GM18909 (cell line): ENCODE results near the gene LRP1B.

Experiments used
- ATAC-seq: cut with Tn5 transposase; IDR thresholded peaks from one replicate; pipeline ENCODE4 v1.9.1; 2021; ENCODE audit warnings: mild to moderate bottlenecking; ENCODE audit not compliant: unreplicated experiment, poor library complexity

The LRP1B gene

DNA sequence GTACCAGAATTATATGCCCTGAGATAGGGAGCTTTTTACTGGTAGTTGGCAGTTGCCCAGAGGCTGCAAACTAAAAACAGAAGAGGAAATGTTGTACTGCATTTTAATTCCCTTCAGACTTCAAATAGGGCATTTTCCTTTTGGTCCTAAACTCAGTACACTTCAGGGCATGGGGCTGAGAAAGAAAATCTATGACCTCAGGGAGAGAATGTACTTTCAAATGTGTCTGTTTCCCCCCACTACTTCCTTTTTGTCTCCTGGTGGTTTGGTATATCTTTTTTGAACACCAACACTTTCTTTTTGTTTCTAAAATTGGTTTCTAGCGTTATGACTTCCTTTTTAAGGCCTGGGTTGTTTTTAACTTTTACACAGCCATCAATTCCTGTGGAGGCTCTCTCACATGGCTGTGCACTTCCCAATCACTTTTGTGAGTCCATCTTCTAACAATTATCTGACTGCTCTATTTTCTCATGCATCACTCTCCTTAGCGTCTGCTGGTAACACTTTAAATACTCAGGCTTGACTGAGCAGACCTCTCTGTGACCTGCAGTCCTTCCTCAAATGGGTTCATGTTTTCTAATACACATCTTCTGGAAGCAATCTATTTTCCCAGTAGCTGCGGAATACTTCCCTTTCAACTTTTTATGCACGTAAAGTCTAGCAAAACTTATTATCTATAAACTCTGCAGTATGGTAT lies 596.0 kb downstream of the LRP1B start:
- ATAC-seq, result peak; percentile 87

DNA sequence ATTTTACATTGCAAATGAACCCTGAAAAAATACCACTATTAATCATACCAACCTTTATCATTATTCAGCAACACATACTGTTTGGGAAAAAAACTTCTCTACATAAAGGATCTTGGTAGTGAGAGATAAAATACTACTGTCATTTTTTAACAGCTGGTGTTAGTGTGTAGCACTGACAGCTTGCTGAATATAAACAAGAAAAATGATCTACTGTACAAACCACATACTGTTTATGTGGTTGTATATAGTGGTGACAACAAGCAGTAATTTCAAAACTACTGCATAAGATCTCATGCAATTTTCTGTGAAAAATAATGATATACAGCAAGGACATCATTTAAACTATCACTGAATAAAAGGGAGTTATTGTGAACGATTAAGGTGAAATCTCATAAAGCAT lies 601.2 kb downstream of the LRP1B start:
- no peak for ATAC-seq

DNA sequence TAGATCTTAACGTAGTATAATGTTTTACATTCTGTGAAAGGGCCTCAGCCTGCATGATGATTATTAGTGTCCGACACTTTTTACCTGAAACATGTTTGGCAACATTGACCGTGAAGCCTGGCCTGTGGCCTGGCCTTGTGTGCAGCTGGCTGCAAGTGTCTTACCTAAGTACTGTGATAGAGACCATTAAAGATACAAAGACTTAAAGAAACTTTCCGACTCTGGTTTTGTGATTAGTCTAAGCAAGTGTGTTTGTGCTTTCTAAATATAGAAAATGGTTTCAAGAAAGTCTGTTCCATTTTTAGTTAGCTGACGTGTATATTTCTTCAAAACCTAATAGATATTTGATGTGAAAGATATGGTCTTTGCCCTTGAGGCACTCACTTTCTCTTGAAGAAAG lies 601.8 kb downstream of the LRP1B start:
- ATAC-seq, result peak; percentile 66

DNA sequence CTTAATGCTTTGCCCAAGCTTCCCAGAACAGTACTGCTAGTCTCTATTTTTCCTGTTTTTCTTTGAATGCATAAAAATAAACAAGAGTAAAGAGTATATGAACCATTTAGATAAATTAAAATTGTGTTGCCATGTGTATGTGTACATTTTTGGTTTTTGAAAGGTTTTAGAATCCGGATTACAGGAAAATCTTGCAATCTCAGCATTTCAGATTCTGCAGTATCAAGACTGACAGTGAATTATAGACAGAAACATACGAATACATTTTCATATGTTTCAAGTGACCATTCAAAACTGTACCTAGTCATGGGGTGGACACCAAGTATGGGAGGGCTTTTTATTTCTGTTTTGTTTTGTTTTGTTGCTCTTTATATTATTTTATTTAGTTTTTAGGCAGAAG lies 604.1 kb downstream of the LRP1B start:
- no peak for ATAC-seq

DNA sequence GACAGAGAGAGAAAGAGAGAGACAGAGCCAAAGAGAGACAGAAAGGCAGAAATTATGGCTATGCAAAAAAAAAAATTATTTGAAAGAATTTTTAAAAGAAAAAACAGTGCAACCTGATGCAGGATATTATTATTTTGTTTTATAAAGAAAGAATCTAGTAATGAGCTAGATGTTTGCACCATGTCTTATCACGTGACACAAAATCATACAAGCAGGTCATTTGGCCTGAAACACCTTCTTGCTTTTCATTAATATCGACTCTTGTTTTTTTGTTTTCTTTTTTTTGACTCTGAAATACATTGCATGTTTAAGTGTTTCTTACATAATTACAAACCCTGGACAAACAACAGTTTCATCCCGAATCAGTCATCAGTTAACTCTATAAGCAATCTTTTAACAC lies 606.0 kb downstream of the LRP1B start:
- ATAC-seq, result no peak

DNA sequence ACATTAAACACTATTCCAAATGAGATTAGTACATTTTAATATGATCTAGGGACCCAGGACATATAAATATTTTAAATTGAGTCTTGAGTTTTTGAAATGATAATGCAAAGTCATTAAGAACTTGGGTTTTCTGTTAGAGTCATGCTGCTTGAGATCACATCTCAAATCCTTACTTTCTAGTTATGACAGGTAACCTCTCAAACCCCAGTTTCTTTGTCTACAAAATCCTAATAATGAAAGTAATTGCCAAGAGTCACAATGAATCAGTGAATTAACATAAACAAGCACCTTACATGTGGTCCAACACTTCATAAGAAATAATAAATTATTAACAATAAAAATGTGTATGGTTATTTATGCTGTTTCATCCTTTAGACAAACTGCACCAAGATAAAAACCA lies 607.6 kb downstream of the LRP1B start:
- no peak for ATAC-seq

DNA sequence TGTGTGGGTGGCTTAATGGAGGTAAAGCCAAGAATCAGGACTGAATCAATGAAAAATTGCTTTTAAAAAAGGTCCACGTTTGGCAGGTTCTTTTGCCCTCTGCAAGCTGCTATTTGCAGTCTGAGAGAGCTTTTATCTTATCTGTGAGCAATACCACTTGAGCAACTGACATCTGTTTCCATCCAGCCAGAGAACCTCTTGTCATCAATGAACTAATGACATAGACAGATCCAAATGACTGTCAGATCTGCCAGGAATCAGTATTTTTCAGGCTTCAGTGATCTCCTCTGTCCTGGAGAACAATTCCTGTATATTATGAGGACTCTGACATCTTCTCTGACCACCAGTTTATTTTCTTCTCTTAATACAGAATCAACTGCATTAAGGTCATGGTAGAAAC lies 608.1 kb downstream of the LRP1B start:
- ATAC-seq, result no peak

DNA sequence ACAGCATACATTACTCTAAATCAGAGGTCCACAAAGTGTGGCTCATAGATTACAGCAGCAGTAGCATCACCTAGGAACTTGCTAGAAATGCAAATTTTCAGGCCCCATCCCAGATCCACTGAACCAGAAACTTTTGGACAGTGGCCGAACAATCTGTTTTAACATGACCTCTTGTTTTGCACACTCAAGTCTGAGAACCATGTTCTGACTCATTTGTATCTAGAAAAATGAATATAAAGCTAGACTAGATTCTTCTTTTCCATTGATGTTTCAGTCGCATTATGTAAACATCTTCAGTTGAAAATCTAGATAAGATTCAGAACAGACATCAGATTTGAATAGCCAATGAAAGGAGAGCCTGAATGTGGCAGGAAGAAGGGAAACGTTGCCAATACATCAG lies 608.8 kb downstream of the LRP1B start:
- no peak for ATAC-seq

DNA sequence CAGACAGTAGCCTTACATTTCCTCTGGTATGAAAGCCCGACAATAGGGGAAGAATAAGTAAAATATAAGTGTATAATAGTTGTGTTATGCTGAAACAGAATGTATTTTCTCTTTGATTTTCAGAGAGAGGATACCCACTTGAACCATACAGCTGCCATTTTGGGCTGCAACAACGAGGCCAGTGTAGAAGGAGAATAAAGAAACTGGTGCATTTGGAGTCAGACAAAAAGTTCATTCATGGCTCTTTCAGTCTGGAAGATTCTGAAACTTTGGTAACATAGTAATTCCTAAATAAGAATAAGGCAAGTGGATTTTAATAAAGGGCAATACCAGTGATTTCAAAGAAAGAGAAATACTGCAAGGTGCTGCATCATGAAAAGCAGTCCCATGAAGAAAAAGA lies 610.9 kb downstream of the LRP1B start:
- ATAC-seq, result no peak

DNA sequence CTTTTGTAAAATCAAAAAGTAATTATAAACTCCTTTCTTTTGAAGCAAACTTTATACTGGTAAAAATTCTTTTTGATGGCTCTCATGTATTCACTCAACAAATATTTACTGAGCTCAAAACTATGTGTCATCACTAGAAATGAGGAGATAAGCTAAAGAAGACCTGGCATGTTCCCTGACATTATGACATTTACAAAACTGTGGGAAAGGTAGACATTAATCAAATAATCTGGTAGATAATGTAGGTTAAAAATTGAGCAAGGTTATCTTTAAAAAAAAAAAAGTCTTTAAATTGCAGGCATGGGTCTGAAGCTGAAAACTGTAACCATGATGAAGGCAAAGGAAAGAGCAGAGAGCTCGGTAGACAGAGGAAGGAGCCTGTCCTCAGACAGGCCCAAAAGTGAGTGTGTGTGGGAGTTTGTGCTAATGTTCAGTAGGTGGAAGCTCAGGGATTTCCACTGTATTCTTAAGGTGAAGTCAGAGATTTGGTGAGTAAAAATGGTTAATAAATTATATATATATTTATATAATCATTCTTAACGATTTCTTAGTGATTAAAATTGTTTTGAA lies 612.9 kb downstream of the LRP1B start:
- no peak for ATAC-seq

DNA sequence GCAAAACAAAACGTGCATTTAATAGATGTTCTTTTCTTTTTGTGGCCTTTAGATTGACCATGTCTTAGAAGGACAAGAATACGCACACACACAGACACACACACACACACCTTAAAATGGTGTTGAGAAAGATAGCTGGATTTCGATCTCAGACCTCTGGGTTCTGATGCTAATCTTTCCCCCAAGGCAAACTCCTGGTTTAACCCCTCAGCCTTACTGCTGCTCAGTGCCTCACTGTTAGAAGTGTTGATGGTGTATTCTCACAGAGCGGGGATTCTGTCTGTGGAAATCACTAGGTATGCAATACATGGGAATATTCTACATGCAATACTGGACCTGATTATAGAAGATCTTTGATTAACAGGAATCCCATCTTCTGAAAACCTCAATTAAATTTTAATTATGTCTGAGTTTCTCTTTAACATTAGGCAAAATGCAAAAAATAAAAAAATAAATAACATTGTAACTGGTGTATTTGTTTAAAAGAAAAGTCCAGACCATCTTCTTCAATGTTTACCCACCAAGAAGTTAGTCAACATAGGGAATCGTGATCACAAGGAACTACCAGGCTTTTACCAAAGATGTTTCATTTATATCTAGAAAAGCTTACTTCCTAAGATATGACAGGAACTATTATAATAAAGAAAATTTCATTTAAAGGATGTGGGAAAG lies 613.5 kb downstream of the LRP1B start:
- ATAC-seq, result no peak

DNA sequence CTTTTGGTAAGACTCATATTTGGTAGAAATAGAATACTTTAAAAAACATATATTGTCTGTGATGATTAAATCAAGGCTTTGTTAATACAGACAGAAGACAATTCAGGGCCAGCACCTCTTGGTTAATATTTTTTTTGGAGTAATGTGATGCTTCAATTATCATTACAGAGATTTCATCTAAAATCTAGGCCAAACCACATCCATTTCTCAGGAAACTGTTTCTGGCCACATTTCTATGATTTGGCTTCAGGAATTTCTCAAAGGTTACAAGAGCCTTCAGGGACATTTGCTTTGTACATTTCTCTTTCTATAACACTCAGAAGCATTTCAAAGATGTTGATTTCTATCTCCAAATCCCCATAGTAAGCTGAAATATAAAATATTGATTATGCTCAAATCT lies 614.9 kb downstream of the LRP1B start:
- ATAC-seq, result no peak

DNA sequence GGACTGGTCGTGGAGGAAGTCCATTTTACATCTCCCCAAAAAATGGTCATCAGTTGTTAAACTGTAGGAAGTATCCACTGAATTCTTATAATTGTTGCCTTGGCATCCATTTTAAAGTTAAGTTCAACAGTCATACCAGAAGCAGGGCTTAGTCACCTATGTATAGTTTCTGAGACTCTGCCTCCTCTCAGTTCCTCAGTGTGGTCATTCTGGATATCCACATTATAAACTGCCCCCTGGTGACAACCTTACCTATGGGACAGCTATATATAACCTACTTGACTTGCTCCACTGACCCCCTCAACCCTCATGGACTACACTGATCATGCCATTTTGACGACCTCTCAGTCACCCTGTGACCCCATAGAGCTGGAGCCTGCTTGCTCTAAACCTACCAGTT lies 617.0 kb downstream of the LRP1B start:
- peak; percentile 100 for ATAC-seq

DNA sequence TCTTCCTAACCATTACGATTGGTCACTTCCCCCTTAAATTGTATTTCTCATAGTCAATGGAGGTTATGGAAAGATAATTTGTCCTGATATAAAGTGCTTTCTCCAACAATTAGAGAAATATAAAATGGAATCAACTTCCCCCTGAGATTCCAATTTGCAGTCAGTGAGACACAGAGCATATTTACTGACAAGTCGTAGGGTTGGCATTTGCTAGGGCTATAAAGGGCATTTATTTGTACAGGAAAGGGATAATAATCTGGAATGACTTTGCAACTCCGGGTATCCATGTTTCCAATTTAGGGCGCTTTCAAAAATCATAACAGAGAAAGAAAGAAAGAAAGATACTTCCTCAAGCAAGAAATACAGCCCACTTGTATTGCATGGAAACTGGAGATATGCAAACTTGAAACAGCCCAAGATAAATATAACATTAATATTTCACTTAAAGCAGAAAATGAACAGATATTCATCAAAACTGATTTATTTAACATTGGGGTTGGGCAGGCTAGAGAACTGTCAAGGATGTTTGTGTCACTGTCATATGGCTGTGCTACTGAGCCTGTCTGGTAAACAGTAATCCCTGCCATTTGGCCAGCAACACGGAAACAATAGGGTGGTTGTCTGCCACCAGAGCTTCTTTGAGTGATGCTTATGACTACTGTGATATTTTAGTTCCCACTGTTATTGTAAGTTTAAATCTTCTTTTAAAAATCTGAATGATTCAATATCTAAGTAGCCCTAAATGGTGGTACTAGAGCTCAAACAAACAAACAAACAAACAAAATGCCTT lies 621.8 kb downstream of the LRP1B start:
- ATAC-seq, result no peak

DNA sequence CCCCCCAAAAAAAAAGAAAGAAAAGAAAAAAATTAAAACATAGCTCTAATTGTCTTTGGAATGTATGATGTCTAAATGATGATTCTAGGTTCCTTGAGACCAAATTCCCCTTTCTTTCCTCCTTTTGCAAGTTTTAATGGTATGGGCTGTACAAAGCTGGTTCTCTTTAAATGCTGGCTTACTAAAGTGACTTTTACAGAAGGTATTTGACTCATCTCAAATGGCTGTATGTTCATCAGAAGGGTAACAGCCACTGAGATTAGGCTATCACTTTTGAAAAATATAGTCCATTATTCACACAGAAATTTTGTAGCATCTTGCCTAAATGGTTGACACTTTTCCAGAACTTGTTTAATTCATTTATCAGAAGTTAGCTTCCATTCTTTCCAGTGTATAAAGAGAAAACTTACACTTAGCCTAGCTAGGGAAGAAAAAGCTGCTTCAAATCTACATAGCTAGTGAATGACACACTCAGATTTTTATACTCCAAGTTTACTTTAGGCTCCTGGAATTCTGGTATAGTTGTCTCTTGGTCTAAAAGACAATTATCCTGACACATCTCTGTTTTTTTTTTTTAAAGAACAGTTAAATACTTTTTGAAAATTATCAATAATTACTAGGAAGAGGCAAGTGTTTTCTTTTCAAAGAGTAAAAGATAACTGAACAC lies 622.6 kb downstream of the LRP1B start:
- ATAC-seq, result no peak

DNA sequence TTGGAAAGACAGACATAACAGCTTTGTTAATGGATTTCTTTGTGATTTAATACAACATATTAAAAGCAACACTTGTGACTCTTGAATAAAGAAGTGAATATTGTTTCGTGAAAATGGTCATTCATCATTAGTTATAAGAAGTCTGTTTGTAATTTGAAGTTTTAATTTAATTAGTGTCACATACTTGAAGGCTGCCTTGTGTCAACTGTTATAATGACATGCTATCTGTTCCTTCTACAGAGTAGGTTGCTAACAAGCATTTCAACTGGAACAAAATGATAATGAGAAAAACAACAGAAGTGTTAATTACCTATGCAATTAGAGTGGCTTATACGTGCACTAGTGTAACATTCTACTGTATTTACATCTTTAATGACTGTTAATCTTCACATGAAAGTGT lies 624.7 kb downstream of the LRP1B start:
- ATAC-seq, result no peak

DNA sequence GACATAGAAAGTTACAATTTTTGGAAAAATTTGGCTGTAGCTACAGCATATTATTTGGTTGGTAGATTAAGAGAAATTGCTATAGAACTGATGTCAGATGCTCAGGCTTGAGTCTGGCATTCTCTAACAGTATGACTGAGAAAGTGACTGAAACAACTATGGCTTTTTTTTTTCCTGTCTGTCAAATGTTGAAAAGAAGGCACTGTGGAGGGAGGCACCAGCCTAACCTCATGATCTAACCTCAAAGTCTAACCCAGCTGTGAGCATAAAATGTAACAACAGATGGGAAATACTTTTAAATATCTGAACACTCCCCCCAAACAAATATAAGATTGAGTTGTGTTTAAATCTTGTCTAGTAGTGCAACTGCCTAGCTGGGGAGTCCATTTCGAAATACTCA lies 629.1 kb downstream of the LRP1B start:
- no peak for ATAC-seq

DNA sequence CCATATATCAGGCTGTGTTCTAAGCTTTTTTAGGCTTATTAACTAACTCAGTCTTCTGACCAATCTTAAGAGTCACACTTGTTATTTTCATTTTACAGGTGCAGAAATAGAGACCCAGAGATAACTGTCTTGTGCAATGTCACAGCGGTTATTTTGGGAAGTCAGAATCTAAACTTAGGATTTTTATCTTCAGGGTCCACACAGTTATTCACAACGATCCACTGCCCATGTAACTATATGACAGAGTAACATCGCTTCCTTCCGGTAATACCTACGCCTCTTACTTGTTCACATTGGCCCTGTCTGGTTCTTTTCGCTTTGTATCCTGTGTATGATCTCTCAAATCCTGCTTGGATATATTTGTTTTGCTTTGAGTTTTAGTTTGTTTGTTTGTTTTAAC lies 631.7 kb downstream of the LRP1B start:
- no peak for ATAC-seq

DNA sequence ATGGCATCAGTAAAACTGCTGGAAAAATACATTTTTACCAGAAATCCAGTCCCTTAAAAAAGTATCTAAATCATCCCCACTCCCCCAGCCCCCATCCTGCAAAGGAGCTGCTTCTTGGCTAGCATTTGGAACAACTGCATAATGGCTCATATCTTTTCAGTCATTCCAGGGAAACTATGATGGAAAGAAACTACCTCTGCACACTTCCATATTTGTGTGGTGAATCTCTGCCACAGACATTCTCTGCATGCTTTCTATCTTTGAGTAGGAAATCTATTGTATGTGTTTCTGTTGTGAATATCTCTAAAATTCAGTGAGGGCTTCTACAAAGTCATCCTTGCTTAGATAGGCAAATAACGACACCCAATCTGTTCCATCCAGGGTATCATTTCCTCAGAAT lies 632.3 kb downstream of the LRP1B start:
- no peak for ATAC-seq

DNA sequence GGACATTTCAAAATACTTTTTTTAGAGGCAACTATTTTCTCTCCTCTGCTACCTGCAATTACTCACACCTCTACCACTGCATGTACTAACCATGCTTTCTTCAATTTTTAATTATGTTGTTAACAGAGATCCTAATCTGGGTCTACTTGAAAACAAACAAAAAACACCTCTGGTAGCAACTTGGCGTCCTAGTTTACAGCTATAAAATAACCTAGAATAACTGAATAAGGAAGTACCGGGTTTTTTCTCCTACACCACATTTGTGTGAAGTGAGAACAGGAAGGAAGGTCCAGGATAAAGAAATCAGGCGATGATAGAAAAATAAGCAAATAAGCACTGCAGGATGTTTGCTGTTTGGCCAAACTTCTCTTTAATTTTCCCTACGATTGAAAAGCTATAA lies 633.5 kb downstream of the LRP1B start:
- ATAC-seq, result no peak

DNA sequence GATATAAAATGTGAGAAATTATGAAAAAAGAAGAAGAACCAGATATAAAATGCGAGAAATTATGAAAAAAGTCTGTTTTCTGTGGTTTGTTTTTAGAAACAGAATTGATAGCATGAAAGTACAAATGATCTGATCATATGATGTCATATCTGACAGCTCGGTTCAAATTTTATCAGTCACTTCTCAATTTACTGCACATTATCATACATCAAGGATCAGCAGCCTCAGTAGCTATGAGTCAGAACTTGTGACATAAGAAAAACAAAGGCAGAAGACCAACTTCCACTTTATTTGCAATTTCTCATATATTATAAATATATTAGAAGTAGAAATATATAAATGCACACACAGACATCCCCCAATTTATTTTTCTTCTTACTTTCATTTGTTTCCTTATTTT lies 634.0 kb downstream of the LRP1B start:
- no peak for ATAC-seq
